Stimulated activated CD4-positive, alpha-beta T cell treated with anti-CD3 and anti-CD28 coated beads, Interleukin-15, amount 100 ng/mL, for 48 hours (primary cell): ENCODE results near the gene TMPRSS11E.
A peak's percentile ranks its signal among the peaks of the same experiment; 100 is the strongest.
"Not testable (repeated sequence)": the region's sequence is repeated elsewhere in the genome, so short reads cannot be mapped to it uniquely, and the experiment has no call there.

Source experiments
- DNase-seq, 2 donors: peaks; one replicate each; pipeline ENCODE4 v3.0.0-alpha.2; 2020; ENCODE audit warnings: low read depth in 2 of 2

TMPRSS11E gene, protein sequence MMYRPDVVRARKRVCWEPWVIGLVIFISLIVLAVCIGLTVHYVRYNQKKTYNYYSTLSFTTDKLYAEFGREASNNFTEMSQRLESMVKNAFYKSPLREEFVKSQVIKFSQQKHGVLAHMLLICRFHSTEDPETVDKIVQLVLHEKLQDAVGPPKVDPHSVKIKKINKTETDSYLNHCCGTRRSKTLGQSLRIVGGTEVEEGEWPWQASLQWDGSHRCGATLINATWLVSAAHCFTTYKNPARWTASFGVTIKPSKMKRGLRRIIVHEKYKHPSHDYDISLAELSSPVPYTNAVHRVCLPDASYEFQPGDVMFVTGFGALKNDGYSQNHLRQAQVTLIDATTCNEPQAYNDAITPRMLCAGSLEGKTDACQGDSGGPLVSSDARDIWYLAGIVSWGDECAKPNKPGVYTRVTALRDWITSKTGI

DNA sequence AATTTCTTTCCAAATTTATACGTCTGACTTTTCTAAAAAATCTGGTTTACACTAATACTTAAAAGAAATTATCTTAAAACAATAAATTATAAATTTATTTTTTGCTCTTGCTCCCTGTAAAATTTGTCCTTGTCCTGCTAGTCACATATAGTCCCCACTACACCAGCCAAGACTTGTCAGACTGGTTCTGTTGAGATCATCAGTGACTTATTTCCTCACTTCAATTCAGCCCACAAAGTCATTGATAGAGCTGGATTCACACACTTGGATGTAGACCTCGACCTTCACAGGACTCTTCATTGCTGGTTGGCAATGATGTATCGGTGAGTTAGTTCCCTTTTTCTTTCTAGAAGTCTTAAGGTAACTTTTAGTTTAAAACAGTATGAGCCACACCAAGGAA is at the start of gene TMPRSS11E:
Gene TMPRSS11E (plus strand): TSS at position 263 of the 400 bp plus-strand sequence. CDS start 50 bp downstream, at position 313.
- DNase-seq: no peak

DNA sequence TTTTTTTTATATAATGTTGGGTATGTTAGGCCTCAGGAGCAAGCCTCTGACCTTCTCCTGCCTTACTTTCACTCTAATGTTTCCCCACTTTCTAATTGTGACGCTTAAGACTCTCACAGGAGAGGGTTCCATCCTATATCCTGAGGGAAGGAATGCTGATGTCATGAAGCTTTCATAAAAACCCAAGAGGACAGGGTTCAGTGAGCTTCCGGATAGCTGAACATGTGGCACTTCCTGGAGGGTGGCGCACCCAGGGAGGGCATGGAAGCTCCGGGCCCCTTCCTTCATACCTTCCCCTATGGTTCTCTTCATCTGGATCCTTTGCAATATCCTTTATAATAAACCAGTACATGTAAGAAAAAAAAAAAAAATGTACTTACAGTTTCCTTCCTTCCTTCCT is 48.0 kb upstream of the TMPRSS11E start:
- DNase-seq: no peak

DNA sequence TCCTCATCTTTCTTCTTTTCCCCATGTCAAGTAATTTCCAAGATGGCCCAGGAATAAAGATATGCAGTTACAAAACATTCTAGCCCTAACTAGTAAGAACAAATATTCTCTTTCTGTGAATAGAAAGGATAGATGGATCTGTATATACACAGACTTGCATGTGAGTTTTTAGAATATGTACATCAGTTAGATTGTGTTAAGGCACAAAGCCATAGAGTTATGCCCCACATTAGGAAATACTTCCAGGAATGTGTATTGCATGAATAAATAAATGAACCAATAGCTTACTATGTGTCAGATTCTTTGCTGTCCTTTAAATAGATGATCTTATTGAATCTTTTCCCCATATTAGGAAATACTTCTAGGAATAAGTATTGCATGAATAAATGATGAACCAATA is 46.0 kb upstream of the TMPRSS11E start:
- DNase-seq: no peak

DNA sequence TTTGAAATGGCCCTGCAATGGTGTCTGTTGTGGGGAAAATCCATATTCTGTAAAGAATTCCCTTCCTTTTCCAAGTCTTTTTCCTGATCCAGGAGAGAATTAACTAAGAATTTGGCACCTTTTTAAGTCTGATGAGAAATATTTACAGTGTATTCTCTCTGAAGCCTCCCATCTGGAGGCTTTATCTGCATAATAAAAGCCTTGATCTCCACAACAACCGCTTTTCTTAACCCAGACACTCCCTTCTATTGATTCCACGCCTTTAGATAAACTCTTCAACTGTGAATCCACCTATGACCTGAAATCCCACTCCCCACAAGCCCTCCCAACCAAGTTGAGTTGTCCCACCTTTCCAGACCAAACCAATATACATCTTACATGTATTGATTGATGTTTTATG is 43.1 kb upstream of the TMPRSS11E start:
- no peak for DNase-seq

DNA sequence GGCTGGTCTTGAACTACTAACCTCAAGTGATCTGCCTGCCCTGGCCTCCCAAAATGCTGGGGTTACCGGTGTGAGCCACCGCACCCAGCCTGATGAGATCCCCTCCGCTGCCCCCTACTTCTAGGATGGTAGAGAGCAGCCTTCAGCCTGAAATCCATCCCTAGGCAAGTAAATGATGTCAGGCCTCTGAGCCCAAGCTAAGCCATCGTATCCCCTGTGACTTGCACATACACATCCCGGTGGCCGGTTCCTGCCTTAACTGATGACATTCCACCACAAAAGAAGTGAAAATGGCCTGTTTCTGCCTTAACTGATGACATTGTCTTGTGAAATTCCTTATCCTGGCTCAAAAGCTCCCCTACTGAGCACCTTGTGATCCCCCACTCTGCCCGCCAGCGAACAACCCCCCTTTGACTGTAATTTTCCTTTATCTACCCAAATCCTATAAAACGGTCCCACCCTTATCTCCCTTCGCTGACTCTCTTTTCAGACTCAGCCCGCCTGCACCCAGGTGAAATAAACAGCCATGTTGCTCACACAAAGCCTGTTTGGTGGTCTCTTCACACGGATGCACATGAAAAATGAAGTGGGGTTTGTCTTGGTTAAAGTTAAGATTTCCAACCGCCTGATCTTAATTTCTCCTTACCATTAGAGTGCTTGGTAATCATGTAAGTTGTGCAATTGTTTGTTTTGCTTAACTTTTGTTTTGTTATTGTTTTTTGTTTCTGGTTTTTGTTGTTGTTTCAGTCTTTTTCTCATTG is 41.4 kb upstream of the TMPRSS11E start:
- DNase-seq: not testable (repeated sequence)

DNA sequence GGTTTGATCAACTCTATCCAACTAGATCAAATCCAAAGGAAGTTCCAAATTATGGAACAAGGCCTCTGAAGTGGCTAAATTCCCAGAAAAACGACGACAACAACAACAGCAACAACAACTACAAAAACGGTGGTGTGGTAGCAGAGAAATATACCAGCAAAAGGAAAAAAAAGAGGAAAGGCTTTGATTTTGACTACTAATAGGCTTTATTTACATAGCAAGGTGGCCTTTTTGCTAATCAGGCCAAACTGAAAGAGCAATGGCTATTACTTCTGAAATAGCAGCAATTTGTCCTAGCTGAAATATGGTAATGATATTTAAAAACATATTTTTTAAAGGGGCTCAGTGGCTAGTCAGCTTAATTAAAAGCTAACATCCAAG is 40.8 kb upstream of the TMPRSS11E start:
- no peak for DNase-seq

DNA sequence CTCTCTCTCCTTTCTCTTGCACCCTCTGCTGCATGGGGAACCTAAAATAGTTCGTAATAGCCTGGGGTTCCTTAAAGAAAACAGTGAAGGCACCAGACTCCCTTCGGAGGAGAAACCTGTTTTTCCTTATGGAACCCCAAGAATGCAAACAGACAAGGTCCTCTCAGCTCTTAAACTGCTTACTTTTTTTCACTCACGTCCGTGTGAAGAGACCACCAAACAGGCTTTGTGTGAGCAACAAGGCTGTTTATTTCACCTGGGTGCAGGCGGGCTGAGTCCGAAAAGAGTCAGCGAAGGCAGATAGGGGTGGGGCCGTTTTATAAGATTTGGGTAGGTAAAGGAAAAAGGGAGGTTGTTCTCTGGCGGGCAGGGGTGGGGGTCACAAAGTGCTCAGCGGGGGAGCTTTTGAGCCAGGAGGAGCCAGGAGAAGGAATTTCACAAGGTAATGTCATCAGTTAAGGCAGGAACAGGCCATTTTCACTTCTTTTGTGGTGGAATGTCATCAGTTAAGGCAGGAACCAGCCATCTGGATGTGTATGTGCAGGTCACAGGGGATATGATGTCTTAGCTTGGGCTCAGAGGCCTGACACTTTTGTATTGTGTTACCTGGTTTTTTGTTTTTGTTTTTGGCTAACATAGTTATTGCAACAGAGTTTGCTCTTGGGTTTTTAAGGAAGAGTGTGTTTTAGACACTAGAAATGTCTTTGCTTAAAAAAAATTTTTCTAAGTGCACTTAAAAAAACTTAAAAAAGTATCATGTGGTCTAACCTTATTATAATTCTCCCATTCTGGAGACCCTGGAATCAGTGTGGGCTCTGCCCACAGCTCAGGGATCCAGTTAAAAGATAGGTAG is 40.0 kb upstream of the TMPRSS11E start:
- DNase-seq: not testable (repeated sequence)

DNA sequence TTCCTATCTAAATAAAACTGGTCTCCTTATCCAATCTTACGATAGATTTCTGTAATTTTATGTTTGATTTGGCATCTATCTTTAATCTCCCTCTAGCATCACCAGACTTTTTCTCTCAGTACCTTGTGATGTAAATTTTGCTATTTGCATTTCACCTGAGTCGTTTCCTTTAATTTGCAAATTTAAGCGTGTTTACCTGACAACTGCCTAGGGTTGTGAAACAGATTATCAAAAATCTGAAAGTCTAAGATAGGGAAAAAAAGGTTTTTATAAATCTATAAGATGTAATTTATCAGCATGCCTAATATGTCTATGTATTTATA is 39.4 kb upstream of the TMPRSS11E start:
- DNase-seq: no peak

DNA sequence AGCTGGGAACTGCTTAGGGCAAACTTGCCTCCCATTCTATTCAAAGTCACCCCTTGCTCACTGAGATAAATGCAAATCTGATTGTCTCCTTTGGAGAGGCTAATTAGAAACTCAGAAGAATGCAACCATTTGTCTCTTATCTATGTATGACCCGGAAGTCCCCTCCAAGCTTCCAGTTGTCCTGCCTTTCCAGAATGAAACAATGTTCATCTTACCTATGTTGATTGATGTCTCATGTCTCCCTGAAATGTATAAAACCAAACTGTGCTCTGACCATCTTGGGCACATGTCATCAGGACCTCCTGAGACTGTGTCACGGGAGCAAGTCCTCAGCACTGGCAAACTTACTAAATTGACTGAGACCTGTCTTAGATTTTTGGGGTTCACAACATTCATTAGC is 37.1 kb upstream of the TMPRSS11E start:
- no peak for DNase-seq

DNA sequence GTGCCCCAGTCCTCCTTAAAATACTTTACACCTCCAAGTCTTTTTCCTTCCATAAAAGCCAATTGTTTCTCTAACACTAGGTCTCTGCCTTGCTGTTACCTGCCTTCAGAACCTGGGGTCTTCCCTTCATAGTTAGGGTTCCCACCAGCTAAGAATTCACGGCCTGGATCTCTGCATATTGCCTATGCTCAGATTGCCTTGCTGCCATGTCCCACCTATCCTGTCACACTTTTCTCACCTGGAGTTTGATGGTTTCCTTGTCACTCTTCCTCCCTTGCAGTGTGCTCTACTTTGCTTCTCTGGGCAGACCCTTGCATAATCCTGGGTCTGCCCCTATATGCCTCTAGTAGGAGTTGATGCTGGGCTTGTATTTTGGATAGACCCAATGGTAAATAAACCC is 36.6 kb upstream of the TMPRSS11E start:
- no peak for DNase-seq

DNA sequence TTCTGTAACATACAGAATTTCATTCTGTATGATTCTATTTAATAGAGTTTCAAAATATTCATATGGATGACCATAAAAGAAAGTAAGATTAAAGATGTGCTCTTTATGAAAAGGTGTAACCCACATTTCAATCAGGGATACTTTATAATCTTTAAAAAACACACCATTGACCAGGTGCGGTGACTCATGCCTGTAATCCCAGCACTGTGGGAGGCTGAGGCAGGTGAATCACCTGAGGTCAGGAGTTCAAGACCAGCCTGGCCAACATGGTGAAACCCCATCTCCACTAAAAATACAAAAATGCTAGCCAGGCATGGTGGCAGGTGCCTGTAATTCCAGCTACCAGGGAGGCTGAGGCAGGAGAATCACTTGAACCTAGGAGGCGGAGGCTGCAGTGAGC is 35.2 kb upstream of the TMPRSS11E start:
- DNase-seq: peak in 1 of 2 donors; percentile 8

DNA sequence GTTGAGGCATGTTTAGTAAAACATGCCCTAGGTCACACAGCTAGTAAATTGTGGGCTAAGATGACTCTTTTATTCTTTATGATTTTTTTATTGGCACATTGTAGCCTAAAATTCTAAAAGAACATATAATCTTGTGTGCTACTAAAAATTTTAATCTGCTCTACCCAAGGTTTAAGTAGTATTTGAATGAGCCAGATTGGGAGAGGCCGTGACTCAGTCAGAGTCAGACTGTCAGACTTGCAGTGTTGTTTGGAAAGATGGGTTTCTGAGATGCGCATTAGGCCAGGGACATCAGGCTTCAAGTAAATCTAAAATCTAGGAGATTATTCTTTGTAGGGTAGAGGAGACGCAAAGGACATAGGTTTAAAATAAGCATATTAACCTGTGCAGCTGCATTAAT is 30.7 kb upstream of the TMPRSS11E start:
- no peak for DNase-seq

DNA sequence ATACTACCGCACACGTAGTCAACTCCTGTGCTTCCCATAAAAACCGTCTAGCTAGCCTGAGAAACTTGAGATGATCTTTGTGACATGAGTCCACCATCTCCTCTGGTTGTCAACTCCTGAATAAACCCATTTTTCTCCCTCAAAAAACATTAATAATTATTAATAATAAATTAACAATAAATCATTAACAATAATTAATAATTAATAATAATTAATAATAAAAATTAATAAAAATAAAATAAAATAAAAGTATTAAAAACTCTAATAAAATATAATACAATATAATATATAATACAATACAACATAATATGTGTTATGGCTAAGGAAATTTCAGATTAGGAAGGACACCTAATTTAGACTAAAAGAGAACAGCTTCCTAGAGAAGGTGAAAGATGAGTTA is 20.7 kb upstream of the TMPRSS11E start:
- no peak for DNase-seq

DNA sequence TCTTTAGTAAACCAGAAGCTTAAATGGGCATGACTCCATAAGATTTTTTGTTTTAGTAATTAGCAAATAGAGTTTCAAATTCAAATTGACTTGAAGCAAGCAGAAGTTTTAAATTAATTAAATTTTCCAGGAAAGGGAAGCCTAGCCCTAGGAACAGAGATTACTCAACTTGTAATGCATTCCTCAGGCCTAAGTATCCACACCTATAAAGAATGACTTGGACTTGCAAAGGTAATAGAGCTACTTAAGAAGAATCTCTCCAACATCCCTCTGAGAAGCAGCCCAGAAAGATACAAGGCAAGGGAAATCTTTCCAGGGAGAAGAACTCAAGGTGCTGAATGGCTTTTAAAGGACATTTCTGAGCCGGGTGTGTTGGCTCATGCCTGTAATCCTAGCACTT is 16.9 kb upstream of the TMPRSS11E start:
- DNase-seq: no peak

DNA sequence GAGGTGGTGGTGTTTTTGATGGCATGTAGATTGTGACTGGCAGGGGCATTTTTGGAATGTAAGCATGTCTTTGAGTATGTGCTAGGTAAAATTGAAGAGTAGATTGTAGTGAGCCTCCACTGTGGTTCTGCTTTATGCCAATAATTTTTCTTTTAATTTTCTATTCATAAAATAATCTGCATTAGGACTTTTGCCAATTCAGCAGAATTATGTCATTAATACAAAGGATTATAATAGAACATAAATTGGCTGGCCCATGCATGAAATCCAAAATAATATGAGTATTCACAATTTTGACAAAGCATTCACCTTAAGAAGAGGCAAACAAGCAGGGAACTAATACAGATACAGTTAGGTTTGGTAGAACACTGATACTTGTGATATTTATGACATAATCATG is 14.9 kb upstream of the TMPRSS11E start:
- DNase-seq: no peak

DNA sequence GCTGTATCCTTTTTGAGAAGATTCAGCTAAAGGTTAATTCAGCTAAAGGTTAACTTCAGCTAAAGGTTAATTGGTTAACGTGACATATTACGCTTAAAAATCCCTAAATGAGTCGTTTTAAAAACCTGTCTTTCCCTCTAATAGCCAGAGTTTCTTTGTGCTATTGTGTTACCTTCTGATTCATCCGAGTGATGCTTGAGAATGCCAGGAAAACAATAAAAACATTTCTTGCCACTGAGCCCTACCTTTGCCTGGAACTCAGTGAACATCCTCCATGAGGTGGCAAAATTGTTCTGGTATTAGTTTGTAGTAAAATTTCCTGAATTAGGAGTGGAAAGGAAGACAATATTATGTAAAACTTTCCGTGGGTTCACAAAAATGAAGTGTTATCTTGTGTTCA is 13.7 kb upstream of the TMPRSS11E start:
- no peak for DNase-seq

DNA sequence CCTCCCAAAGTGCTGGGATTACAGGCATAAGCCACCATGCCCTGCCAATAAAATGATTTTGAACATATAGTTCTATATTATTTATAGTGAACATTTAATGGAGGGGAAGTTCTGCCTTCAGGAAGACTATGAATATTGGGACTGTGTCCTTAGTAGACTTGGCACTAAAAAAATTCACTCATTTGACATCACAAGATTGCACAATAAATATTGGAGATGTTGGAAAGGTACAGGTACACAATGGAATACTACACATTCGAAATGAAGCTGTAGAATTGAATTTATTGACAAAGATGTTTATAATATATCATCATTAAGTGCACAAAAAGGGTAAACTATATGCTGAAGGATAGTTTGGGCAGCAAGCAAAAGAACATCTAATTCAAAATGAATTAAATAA is 13.0 kb upstream of the TMPRSS11E start:
- no peak for DNase-seq

DNA sequence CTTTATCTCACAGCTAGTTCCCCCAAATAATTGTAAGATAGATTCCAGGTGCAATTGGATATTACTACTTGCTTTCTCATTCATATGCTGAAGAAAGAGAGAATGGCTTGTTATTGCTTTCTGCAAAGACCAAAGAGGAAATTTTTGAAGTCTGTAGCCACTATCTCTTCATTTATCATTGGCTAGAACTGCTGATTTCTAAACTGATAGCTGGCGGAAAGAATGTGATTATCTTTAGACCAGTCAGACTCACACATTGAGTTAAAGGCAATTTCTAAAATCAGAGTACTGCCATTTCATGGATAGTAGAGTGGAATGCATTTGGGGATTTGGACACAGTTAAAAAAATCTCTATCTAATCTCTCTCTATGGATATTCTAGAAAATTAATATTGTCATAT is 12.4 kb upstream of the TMPRSS11E start:
- no peak for DNase-seq

DNA sequence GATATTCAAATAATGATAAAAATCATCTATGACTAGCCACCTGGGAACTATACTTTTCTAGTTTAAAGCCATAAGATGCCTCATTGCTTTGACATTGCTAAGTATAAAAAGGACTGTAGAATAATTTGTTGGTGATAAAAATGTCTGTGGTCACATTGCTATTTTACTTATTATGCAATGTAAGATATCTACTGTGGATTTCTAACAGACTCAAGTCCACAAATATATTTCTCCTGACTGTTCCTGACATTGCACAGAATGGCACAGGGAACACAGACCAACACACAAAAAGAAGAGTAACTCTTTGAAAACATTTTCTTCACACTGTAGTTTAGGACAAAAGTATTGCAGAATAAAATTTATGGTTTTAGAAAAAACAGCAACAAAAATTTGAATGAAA is 2.2 kb upstream of the TMPRSS11E start:
- no peak for DNase-seq

DNA sequence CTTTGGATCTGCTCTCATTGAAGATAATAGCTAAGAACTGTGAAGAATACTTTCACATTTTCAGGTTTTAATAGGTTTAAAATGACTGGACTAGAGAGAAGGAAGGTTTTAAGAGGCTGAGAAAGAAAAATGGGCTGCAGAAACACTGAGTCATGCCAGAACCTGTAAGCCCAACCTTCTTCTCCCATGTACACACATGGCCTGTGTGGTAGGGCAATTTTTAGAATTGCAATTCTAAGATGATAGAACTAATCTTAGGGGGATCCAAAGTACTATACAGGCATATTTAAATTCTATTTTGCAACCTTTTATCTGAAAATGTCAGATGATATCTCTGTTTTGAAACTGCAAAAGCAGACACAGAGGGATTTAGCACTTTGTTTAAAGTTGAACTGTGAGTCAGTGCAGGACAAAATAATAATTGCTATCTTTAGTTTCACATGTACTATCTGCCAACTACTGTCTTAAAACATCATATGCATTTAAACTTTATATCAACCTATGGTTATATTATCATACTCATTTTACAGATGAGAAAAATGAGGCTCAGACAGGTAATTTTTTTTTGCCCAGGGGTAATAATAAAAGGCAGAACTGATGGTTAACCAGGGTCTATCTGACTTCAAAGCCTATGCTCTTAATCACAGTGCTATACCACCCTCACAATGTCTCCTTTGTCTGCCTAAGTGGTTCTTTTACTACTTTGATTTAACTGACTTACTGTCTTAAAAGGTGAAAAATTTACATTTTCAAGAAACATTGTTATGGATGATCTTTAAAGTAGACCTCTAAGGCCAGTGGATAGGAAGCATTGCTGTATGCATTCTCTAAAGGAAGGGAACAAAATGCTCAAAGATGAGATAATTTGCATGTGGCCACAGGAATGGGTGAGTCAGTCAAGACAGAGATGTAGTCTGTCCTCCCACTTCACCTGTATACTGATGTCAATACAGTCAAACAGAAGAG is 4.3 kb downstream of the TMPRSS11E start:
- DNase-seq: no peak

DNA sequence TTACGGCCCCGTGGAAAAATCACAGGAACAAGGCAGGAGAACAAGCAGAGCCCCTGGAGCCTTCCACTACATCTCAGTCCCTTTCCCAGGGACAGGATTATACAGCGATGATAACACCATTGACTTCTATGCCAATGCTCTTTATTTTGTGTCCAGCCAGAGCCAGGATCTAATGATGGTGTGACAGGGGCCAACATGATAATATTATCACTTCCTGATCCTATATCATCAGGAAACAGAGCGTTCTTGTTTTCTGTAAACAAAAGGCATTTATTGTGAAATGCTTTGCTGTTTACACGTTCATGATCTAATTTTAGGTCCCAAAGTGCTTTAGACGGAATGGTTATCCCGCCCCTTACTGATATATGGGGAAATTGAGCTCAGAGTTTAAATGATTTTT is 12.8 kb downstream of the TMPRSS11E start:
- no peak for DNase-seq
